Glutamatergic neuron (in vitro differentiated cells): ENCODE data around the gene GCNT1. TPM values are rescaled to one million over a fixed set of nuclear protein-coding genes. Genes with fewer than 3 reads are reported as not detected.
"Not testable (repeated sequence)": the region's sequence is repeated elsewhere in the genome, so short reads cannot be mapped to it uniquely, and the experiment has no call there.

ENCODE experiments used
- DNase-seq: peaks from one replicate; pipeline ENCODE4 v3.0.0; 2022
- H3K27ac Mint-ChIP-seq: one replicate; pipeline ENCODE4 v1.8.0; 2020; ENCODE audit warnings: mild to moderate bottlenecking, mixed read lengths, inconsistent platforms; ENCODE audit not compliant: unreplicated experiment
- H3K27me3 Mint-ChIP-seq: one replicate; pipeline ENCODE4 v1.8.0; 2020; ENCODE audit warnings: mild to moderate bottlenecking, moderate library complexity, mixed read lengths, inconsistent platforms; ENCODE audit not compliant: unreplicated experiment
- H3K36me3 Mint-ChIP-seq: one replicate; pipeline ENCODE4 v1.8.0; 2020; ENCODE audit warnings: mild to moderate bottlenecking, mixed read lengths, inconsistent platforms; ENCODE audit not compliant: unreplicated experiment
- H3K4me1 Mint-ChIP-seq: one replicate; pipeline ENCODE4 v1.8.0; 2020; ENCODE audit warnings: mild to moderate bottlenecking, low read depth, mixed read lengths, inconsistent platforms; ENCODE audit not compliant: unreplicated experiment
- H3K4me3 Mint-ChIP-seq: one replicate; pipeline ENCODE4 v1.8.0; 2020; ENCODE audit warnings: mild to moderate bottlenecking, mixed read lengths, inconsistent platforms; ENCODE audit not compliant: unreplicated experiment
- H3K9me3 Mint-ChIP-seq: one replicate; pipeline ENCODE4 v1.8.0; 2020; ENCODE audit warnings: mild to moderate bottlenecking, moderate library complexity, mixed read lengths, inconsistent platforms; ENCODE audit not compliant: unreplicated experiment
- total RNA-seq: library from RNA; stranded (reverse); fragmentation: NEBNext Ultra II Directional; extraction: Animal tissue kit (Norgen Biotek cat#: 25700); gene quantifications from one replicate; pipeline ENCODE4 v1.2.1, GENCODE V29; 2021; ENCODE audit not compliant: unreplicated experiment
- TF ChIP-seq, protein P1 (sequence below): fragments of 200-600 bp; sonication (generic); IDR thresholded peaks from one replicate; pipeline ENCODE4 v1.5.0; 2021; ENCODE audit not compliant: partially characterized antibody, unreplicated experiment

Gene GCNT1
- total RNA-seq, 1 donor from 2014 or later = 1.2 TPM

DNA sequence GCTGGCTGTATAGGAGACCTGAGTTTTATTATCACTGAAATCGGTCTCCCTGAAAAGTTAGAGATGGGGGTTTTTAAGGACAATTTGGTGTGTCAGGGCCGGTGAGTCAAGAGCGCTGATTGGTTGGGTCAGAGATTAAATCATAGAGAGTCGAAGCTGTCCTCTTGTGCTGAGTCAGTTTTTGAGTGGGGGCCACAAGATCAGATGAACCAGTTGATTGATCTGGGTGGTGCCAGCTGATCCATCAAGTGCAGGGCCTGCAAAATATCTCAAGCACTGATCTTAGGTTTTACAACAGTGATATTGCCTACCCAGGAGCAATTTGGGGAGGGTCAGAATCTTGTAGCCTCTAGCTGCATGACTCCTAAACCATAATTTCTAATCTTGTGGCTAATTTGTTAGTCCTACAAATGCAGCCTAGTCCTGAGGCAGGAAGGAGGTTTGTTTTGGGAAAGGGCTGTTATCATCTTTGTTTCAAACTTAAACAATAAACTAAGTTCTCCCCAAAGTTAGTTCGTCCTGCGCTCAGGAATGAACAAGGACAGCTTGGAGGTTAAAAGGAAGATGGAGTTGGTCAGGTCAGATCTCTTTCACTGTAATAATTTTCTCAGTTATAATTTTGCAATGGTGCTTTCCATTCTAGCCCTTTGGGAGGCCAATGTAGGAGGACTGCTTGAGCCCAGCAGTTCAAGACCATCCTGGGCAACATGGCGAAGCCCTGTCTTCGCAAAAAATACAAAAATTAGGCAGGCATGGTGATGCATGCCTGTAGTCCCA lies 33.1 kb upstream of the GCNT1 start:
- H3K27me3 Mint-ChIP-seq = no peaks in the 10 kb centered on the region
- no peak overlapping the region for H3K4me3 Mint-ChIP-seq
- no peaks in the 10 kb centered on the region for H3K4me1 Mint-ChIP-seq
- TF ChIP-seq, protein P1, sequence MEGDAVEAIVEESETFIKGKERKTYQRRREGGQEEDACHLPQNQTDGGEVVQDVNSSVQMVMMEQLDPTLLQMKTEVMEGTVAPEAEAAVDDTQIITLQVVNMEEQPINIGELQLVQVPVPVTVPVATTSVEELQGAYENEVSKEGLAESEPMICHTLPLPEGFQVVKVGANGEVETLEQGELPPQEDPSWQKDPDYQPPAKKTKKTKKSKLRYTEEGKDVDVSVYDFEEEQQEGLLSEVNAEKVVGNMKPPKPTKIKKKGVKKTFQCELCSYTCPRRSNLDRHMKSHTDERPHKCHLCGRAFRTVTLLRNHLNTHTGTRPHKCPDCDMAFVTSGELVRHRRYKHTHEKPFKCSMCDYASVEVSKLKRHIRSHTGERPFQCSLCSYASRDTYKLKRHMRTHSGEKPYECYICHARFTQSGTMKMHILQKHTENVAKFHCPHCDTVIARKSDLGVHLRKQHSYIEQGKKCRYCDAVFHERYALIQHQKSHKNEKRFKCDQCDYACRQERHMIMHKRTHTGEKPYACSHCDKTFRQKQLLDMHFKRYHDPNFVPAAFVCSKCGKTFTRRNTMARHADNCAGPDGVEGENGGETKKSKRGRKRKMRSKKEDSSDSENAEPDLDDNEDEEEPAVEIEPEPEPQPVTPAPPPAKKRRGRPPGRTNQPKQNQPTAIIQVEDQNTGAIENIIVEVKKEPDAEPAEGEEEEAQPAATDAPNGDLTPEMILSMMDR = no peak
- no peak for DNase-seq
- no peaks in the 10 kb centered on the region for H3K9me3 Mint-ChIP-seq
- H3K27ac Mint-ChIP-seq = no peak overlapping the region
- no peaks in the 10 kb centered on the region for H3K36me3 Mint-ChIP-seq

DNA sequence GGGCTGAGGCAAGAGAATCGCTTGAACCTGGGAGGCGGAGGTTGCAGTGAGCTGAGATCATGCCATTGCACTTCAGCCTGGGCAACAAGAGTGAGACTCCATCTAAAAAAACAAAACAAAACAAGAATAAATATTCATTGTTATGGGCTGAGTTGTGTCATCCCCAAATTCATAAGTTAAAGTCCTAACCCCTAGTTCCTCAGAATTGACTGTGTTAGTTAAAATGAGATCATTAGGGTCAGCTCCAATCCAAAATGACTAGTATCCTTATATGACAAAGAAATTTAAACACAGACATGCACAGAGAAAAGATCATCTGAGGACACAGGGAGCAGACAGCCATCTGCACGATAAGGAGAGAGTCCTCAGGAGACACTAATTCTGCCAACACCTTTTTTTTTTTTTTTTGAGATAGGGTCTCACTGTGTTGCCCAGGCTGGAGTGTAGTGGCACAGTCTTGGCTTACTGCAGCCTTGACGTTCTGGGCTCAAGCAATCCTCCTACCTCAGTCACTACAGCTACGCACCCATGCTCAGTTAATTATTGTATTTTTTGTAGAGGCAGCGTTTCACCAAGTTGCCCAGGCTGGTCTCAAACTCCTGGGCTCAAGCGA lies 32.1 kb upstream of the GCNT1 start:
- DNase-seq = no peak
- Mint-ChIP-seq H3K9me3 (no peaks in the 10 kb centered on the region), H3K27ac (no peak overlapping the region), H3K36me3 (no peaks in the 10 kb centered on the region), H3K4me3 (no peak overlapping the region), H3K4me1 (no peaks in the 10 kb centered on the region), H3K27me3 (no peaks in the 10 kb centered on the region)
- TF ChIP-seq, protein P1 = no peak

DNA sequence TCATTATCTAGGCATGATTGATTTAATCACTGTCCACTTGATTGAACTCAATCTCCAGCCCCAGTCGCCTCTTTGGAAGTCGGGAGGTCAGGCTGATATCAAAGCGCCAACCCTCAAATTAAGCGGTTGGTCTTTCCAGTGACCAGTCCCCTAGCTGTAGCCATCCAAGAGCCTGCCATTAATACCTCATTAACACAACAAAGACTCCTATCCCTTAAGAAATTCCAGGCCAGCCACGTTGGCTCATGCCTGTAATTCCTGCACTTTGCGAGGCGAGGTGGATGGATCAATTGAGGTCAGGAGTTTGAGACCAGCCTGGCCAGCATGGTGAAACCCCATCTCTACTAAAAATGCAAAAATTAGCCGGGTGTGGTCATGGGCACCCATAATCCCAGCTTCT lies 27.4 kb upstream of the GCNT1 start:
- no peak for DNase-seq
- H3K27me3 Mint-ChIP-seq = no peaks in the 10 kb centered on the region
- no peaks in the 10 kb centered on the region for H3K9me3 Mint-ChIP-seq
- no peaks in the 10 kb centered on the region for H3K36me3 Mint-ChIP-seq
- no peak overlapping the region for H3K4me3 Mint-ChIP-seq
- H3K4me1 Mint-ChIP-seq = no peaks in the 10 kb centered on the region
- H3K27ac Mint-ChIP-seq = no peak overlapping the region
- TF ChIP-seq, protein P1 = no peak

DNA sequence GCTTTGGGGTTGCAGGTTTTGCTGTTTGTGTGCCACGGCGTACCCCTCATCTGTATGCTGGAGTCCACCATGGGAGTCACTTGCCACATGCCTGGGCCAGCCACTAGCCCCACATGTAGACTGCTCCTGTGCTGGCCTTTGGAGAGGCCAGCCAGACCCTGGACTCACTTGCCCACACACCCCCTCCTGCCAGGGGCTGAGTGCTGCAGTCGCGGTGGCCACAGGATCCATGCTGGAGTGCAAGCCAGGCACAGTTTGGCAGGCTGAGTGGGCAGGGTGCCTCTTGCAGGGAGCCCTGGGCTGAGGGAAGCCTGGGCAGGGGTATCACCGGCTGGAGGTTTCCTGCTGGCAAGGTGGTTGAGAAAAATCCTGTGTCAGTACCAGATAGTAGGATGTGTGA lies 25.6 kb upstream of the GCNT1 start:
- H3K27me3 Mint-ChIP-seq = no peaks in the 10 kb centered on the region
- no peak overlapping the region for H3K4me3 Mint-ChIP-seq
- no peaks in the 10 kb centered on the region for H3K36me3 Mint-ChIP-seq
- H3K9me3 Mint-ChIP-seq = no peaks in the 10 kb centered on the region
- H3K27ac Mint-ChIP-seq = no peak overlapping the region
- DNase-seq = no peak
- H3K4me1 Mint-ChIP-seq = no peaks in the 10 kb centered on the region
- TF ChIP-seq, protein P1 = no peak

DNA sequence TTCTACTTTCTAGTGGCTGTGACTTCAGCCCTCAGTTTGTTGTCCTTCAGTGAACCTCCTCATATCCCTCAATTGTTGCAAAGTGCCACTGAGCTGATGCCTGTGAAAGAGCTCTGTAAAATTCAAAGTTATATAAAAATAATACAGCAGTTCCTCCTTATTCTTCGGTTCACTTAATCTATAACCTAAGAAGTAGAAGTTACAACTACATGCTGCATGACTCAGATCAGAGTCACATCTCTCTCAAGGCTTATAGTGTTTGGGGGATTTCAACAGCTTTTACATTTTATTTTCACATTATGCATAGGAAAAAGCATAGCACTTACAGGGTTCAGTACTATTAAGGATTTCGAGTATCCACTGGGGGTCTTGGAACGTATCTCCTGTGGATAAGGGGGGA lies 25.1 kb upstream of the GCNT1 start:
- DNase-seq = no peak
- no peaks in the 10 kb centered on the region for H3K4me1 Mint-ChIP-seq
- TF ChIP-seq, protein P1 = no peak
- H3K9me3 Mint-ChIP-seq = no peaks in the 10 kb centered on the region
- no peak overlapping the region for H3K4me3 Mint-ChIP-seq
- H3K27me3 Mint-ChIP-seq = no peaks in the 10 kb centered on the region
- H3K36me3 Mint-ChIP-seq = no peaks in the 10 kb centered on the region
- H3K27ac Mint-ChIP-seq = no peak overlapping the region

DNA sequence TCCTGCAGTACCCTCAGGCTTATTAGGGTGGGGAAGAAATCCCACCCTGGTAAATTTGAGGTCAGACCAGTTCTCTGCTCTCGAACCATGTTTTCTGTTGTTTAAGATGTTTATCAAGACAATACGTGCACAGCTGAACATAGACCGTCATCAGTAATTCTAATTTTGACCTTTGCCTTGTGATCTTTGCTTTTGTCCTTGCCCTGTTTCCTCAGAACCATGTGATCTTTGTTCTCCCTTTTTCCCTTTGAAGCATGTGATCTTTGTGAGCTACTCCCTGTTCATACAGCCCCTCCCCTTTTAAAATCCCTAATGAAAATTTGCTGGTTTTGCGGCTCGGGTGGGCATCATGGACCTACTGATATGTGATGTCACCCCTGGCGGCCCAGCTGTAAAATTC lies 24.1 kb upstream of the GCNT1 start:
- H3K4me1 Mint-ChIP-seq, H3K27me3 Mint-ChIP-seq, H3K9me3 Mint-ChIP-seq, H3K36me3 Mint-ChIP-seq, DNase-seq, H3K27ac Mint-ChIP-seq, H3K4me3 Mint-ChIP-seq: not testable (repeated sequence)

DNA sequence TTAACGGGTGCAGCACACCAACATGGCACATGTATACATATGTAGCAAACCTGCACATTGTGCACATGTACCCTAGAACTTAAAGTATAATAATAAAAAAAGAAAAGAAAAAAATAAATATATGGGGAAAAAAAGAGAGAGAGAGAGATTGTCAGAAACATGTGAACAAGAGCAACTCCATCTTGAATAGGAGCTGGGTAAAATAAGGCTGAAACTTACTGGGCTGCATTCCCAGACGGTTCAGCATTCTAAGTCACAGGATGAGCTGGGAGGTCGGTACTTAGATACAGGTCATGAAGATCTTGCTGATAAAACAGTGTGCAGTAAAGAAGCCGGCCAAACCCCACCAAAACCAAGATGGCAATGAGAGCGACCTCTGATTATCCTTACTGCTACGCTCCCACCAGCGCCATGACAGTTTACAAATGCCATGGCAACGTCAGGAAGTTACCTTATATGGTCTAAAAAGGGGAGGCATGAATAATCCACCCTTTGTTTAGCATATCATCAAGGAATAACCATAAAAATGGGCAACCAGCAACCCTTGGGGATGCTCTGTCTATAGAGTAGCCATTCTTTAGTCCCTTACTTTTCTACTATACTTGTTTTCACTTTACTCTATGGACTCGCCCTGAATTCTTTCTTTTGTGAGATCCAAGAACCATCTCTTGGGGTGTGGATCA lies 21.8 kb upstream of the GCNT1 start:
- not testable (repeated sequence) for H3K4me1 Mint-ChIP-seq, H3K9me3 Mint-ChIP-seq, H3K27me3 Mint-ChIP-seq, H3K27ac Mint-ChIP-seq, DNase-seq, H3K4me3 Mint-ChIP-seq, H3K36me3 Mint-ChIP-seq
